ENCODE measurements around the gene NHEJ1.
A peak's percentile ranks its signal among the peaks of the same experiment; 100 is the strongest.

NHEJ1 gene

GRCh38 chr2:219087361-219087760 is 73.3 kb downstream of the NHEJ1 start:
- no peak for DNase-seq (ENCODE audit: low read depth)

GRCh38 chr2:219086196-219086595 is 74.4 kb downstream of the NHEJ1 start:
- no peak for DNase-seq (ENCODE audit: low read depth)

- no peak for DNase-seq (ENCODE audit: low read depth)
Measured at GRCh38 chr2:219084791-219085190, 75.8 kb downstream of the NHEJ1 start.

GRCh38 chr2:219082332-219082958 is 78.2 kb downstream of the NHEJ1 start:
- DNase-seq (ENCODE audit: low read depth) = no peak

- no peak for DNase-seq (ENCODE audit: low read depth)
Measured at GRCh38 chr2:219081701-219082331, 78.8 kb downstream of the NHEJ1 start.

- DNase-seq (ENCODE audit: low read depth) = no peak
Measured at GRCh38 chr2:219081096-219081495, 79.5 kb downstream of the NHEJ1 start.

- DNase-seq (ENCODE audit: low read depth) = peak; percentile 46
Measured at GRCh38 chr2:219079417-219079816, 81.2 kb downstream of the NHEJ1 start.

- DNase-seq (ENCODE audit: low read depth) = no peak
Measured at GRCh38 chr2:219078951-219079350, 81.7 kb downstream of the NHEJ1 start.

GRCh38 chr2:219078126-219078525 is 82.5 kb downstream of the NHEJ1 start:
- DNase-seq (ENCODE audit: low read depth) = no peak

- no peak for DNase-seq (ENCODE audit: low read depth)
Measured at GRCh38 chr2:219076253-219076652, 84.4 kb downstream of the NHEJ1 start.

- DNase-seq (ENCODE audit: low read depth) = peak; percentile 73
Measured at GRCh38 chr2:219073413-219074129, 87.0 kb downstream of the NHEJ1 start.

- no peak for DNase-seq (ENCODE audit: low read depth)
Measured at GRCh38 chr2:219072741-219073250, 87.8 kb downstream of the NHEJ1 start.

- peak; percentile 29 for DNase-seq (ENCODE audit: low read depth)
Measured at GRCh38 chr2:219071131-219071816, 89.3 kb downstream of the NHEJ1 start.

- no peak for DNase-seq (ENCODE audit: low read depth)
Measured at GRCh38 chr2:219065484-219065883, 95.1 kb downstream of the NHEJ1 start.

GRCh38 chr2:219062081-219062480 is 98.5 kb downstream of the NHEJ1 start:
- no peak for DNase-seq (ENCODE audit: low read depth)

- no peak for DNase-seq (ENCODE audit: low read depth)
Measured at GRCh38 chr2:219060821-219061791, 99.5 kb downstream of the NHEJ1 start, which contains the start of gene IHH. TSS of gene IHH (minus strand) at chr2:219060921. CDS start at chr2:219060467, 454 bp downstream.

GRCh38 chr2:219059725-219060682 is 100.6 kb downstream of the NHEJ1 start:
- DNase-seq (ENCODE audit: low read depth) = no peak

GRCh38 chr2:219059375-219059724 is 101.3 kb downstream of the NHEJ1 start:
- no peak for DNase-seq (ENCODE audit: low read depth)

GRCh38 chr2:219058541-219059374 is 101.9 kb downstream of the NHEJ1 start:
- DNase-seq (ENCODE audit: low read depth) = no peak

All from iris pigment epithelial cell (primary cell).